HepG2 (cell line): ENCODE measurements around the gene EIF5. TPM values are rescaled to one million over a fixed set of nuclear protein-coding genes. Genes with fewer than 3 reads are reported as not detected.
A peak's percentile ranks its signal among the peaks of the same experiment; 100 is the strongest.

Source experiments
- CEBPZ ChIP-seq: IDR thresholded peaks from 2 replicates; pipeline ENCODE4 v1.6.1; 2012; ENCODE audit warnings: low read length, improper control_type of control experiment
- GABPA ChIP-seq, 2 experiments: IDR thresholded peaks; 2 replicates each; pipeline ENCODE4 v1.6.1; 2011 to 2016; ENCODE audit warnings: low read depth in 2 of 2, low read length in 1 of 2, missing biosample characterization in 1 of 2, missing genetic modification characterization in 1 of 2
- HDAC1 ChIP-seq: sonication (generic); formaldehyde crosslinking; IDR thresholded peaks from 2 replicates; pipeline ENCODE4 v1.5.1; 2020; ENCODE audit warnings: mild to moderate bottlenecking, missing genetic modification reagents
- HIC2 ChIP-seq: sonication (generic); formaldehyde crosslinking; IDR thresholded peaks from 2 replicates; pipeline ENCODE4 v1.9.0; 2022; ENCODE audit warnings: low read depth, missing genetic modification reagents
- IKZF5 ChIP-seq: IDR thresholded peaks from 2 replicates; pipeline ENCODE4 v1.6.1; 2018; ENCODE audit warnings: missing genetic modification reagents, mild to moderate bottlenecking, missing compliant biosample characterization
- IRF2 ChIP-seq: IDR thresholded peaks from 2 replicates; pipeline ENCODE4 v1.6.1; 2018; ENCODE audit warnings: missing genetic modification reagents, missing compliant biosample characterization
- MNT ChIP-seq: fragments of 450-650 bp; IDR thresholded peaks from 2 replicates; pipeline ENCODE4 v1.6.1; 2016
- MXD1 ChIP-seq: sonication (generic); formaldehyde crosslinking; IDR thresholded peaks from 2 replicates; pipeline ENCODE4 v1.4.0; 2020; ENCODE audit warnings: mild to moderate bottlenecking, missing genetic modification reagents
- SNAPC4 ChIP-seq: sonication (generic); formaldehyde crosslinking; IDR thresholded peaks from 2 replicates; pipeline ENCODE4 v1.4.0; 2020; ENCODE audit warnings: mild to moderate bottlenecking, missing genetic modification reagents
- ZFP36L1 ChIP-seq: sonication (generic); formaldehyde crosslinking; IDR thresholded peaks from 2 replicates; pipeline ENCODE4 v1.8.0; 2022; ENCODE audit warnings: mild to moderate bottlenecking, missing genetic modification reagents, moderate library complexity
- ZNF788 ChIP-seq: sonication (generic); formaldehyde crosslinking; IDR thresholded peaks from 2 replicates; pipeline ENCODE4 v1.5.0; 2020; ENCODE audit warnings: mild to moderate bottlenecking, missing genetic modification reagents, borderline replicate concordance
- polyA plus RNA-seq, 8 experiments: library from polyadenylated mRNA; depleted of rRNA in 3 of 8; stranded (reverse) in 7 of 8; unstranded in 1 of 8; fragments of >200 nt; fragmentation: Illumina TruSeq in 4 of 8; extraction: Trizol in 4 of 8; gene quantifications; 2 replicates each; pipeline versions ENCODE4 v1.2.1 to v1.2.3, GENCODE V29; 2011 to 2016; ENCODE audit warnings: low read depth in 4 of 8, missing spikeins in 1 of 8, mixed read lengths in 1 of 8; ENCODE audit not compliant: insufficient read depth in 1 of 8
- total RNA-seq, 5 experiments: library from RNA; depleted of rRNA; stranded (reverse); fragments of >200 nt; fragmentation: Illumina TruSeq; extraction: Trizol; gene quantifications; 2 replicates each; pipeline ENCODE4 v1.2.3, GENCODE V29; 2016; ENCODE audit warnings: low read depth in 1 of 5

EIF5 gene
- total and polyA plus RNA-seq, 2 of the 13 experiments (the other 11 are each of a cell fraction or from before 2014, with no cell fraction given), result 189 to 281 TPM

GRCh38 chr14:103314496-103315277 lies 19.4 kb upstream of the EIF5 start (continued):
- no peak for TF ChIP-seq SNAPC4 (CRISPR knock-in tag)
- no peak for TF ChIP-seq MNT
- peak; percentile 23; the same call in 1 of the 2 replicates for TF ChIP-seq MXD1 (CRISPR knock-in tag)
- TF ChIP-seq ZFP36L1, result no peak
- TF ChIP-seq IRF2 (CRISPR knock-in tag), result peak; percentile 39; the same call in 1 of the 2 replicates
- TF ChIP-seq GABPA (IDR thresholded peaks at IDR 0.05; ENCODE audit: low read depth, low read length), result no peak
- TF ChIP-seq GABPA (CRISPR knock-in tag; IDR thresholded peaks at IDR 0.05; ENCODE audit: low read depth), result no peak
- TF ChIP-seq IKZF5 (CRISPR knock-in tag), result no peak
- TF ChIP-seq CEBPZ, result no peak
- peak; percentile 48; the same call in 1 of the 2 replicates for TF ChIP-seq ZNF788
- 0 out of 2 replicates have a peak, but pooled peaks have one; percentile 32 for TF ChIP-seq HIC2 (CRISPR knock-in tag)
- TF ChIP-seq HDAC1 (CRISPR knock-in tag), result 0 out of 2 replicates have a peak, but pooled peaks have one; percentile 6
